ENCODE measurements around the gene SRP72. TPM values are rescaled to one million over a fixed set of nuclear protein-coding genes. Genes with fewer than 3 reads are reported as not detected.

SRP72 gene
- total RNA-seq, 1 donor from 2014 or later = 85.4 TPM

GRCh38 chr4:56552273-56552672 is 84.9 kb downstream of the SRP72 start:
- H3K4me3 ChIP-seq = no peak overlapping the region
- H3K27ac ChIP-seq = no peak overlapping the region
- intact Hi-C loops (cut with DNase I) = no loop called here
- no peak for ATAC-seq
- TF ChIP-seq CTCF (IDR thresholded peaks at IDR 0.05) = no peak
- H3K36me3 ChIP-seq = no peaks in the 10 kb centered on the region
- DNase-seq = no peak
- H3K27me3 ChIP-seq = no peaks in the 10 kb centered on the region
- H3K9me3 ChIP-seq = no peaks in the 10 kb centered on the region
- no peaks in the 10 kb centered on the region for H3K4me1 ChIP-seq

Other genes starting within 250 kb of the SRP72 start
- 14.6 TPM for gene AASDH, start 80.1 kb upstream of the SRP72 start, total RNA-seq
- gene PPAT, start 32.0 kb upstream of the SRP72 start, total RNA-seq = 5.8 TPM
- 23.6 TPM for gene PAICS, start 31.4 kb upstream of the SRP72 start, total RNA-seq
- gene ARL9, start 38.2 kb downstream of the SRP72 start, total RNA-seq = not detected
- 520 TPM for gene HOPX, start 213.7 kb downstream of the SRP72 start, total RNA-seq